ENCODE measurements around the gene ITGB3BP. TPM values are rescaled to one million over a fixed set of nuclear protein-coding genes. Genes with fewer than 3 reads are reported as not detected.
"Not testable (repeated sequence)": the region's sequence is repeated elsewhere in the genome, so short reads cannot be mapped to it uniquely, and the experiment has no call there.

Gene ITGB3BP
- total and polyA plus RNA-seq, 2 of the 13 experiments (the other 11 are each of a cell fraction or from before 2014, with no cell fraction given): 19.0 to 46.5 TPM

DNA sequence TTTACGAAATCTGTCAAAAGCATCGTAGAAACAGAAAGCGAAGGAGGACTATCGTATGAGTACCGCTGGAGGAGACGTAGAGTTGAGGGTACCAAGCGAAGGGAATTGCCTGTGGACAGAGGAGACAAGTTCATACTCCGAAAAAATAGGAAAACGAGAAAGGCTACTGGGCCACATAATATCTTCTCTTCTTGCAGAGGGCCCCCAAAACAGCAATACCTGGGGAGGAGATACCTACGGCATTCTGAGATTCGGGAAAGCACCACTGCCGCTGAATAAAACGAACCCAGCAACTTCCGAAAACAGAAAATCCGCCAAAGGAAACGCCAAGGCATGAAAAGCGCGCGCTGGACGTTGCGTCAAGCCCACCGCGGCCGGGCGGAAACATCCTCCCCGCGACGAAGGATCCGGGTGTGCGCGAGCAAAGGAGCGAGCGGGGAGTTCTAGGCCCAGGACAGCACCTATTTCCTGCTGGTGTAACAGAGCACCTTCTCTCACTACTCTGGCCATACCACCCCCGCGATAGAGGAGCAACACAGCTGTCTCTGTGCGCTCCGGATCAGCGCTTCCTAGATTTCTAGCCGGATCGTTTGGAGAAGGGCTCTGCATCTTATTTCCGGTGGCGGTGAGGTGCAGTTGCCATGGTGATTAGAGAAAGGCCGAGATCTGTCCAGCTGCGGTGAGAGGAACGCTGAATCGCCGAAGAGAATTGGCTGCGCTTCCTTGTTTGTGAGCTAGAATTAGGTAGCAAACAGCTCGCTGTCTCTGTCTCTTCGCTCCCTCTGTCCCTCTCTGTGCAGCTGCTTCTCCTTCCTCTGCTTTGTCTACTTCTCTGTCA lies at the start of gene ITGB3BP, which contains the start of gene EFCAB7 (continued):
- TF ChIP-seq ZBTB8A (CRISPR knock-in tag; IDR thresholded peaks at IDR 0.05; ENCODE audit: borderline replicate concordance, low read depth) (no peak), ZNF512B (CRISPR knock-in tag; IDR thresholded peaks at IDR 0.05; ENCODE audit: borderline replicate concordance) (0 out of 2 replicates have a peak, but pooled peaks have one; percentile 19), ZFP62 (CRISPR knock-in tag; IDR thresholded peaks at IDR 0.05) (no peak), CCAR2 (optimal IDR thresholded peaks at IDR 0.05; ENCODE audit: low read depth, low read length) (peak; percentile 80), DMAP1 (CRISPR knock-in tag; IDR thresholded peaks at IDR 0.05) (peak; percentile 91; the same call in 1 of the 2 replicates), AGO1 (IDR thresholded peaks at IDR 0.05; ENCODE audit: low read depth, low read length, poor library complexity, severe bottlenecking) (no peak)

- FAIRE-seq; H3K4me1 ChIP-seq (ENCODE audit: insufficient read depth, low read length); intact Hi-C loops (cut with micrococcal nuclease; ENCODE audit: unreplicated experiment); H3K36me3 ChIP-seq (replicated peaks in 1 of 2; ENCODE audit: control insufficient read depth in 1 of 2, insufficient read depth in 2 of 2, low read length in 2 of 2); H4K20me1 ChIP-seq (ENCODE audit: insufficient read depth, low read length); in situ Hi-C loops (cut with HindIII; ENCODE audit: extremely low pct_ligation_motif_present, low pct_unique_long_range_greater_than_20kb); H3K4me3 ChIP-seq (replicated peaks in 1 of 3; ENCODE audit: insufficient read depth in 1 of 3, low read depth in 2 of 3, low read length in 3 of 3); DNase-seq (ENCODE audit: low spot score); H2AFZ ChIP-seq (ENCODE audit: low read length); CTCF ChIA-PET (ENCODE audit: low intra/inter-chr PET ratio, low total read pairs); ATAC-seq; H3K4me2 ChIP-seq (ENCODE audit: low read depth, low read length); H3K27ac ChIP-seq (ENCODE audit: extremely low read length, insufficient read depth, low read length); H3K79me2 ChIP-seq (ENCODE audit: insufficient read depth, low read length); H3K9me3 ChIP-seq (ENCODE audit: low read length); POLR2A ChIA-PET; H3K27me3 ChIP-seq (ENCODE audit: control insufficient read depth in 1 of 2, insufficient read depth in 2 of 2, low read length in 2 of 2); H3K9ac ChIP-seq (ENCODE audit: insufficient read depth, low read depth, low read length); BruUV-seq (replicated peaks): not testable (repeated sequence)
- 94% methylated on average over 8 of the region's 8 CpGs for WGBS (ENCODE audit: low lambda C conversion rate)
Measured at GRCh38 chr1:63572686-63573085, 49.7 kb upstream of the ITGB3BP start.
